Coronary artery (tissue), 2 donors: ENCODE results near the gene DYNC1LI1.

Experiments used
- DNase-seq: peaks from one replicate; pipeline ENCODE4 v3.0.0-alpha.2; 2017; ENCODE audit warnings: low spot score
- H3K27ac ChIP-seq, 2 donors: fragments of 200-600 bp; sonication (generic); one replicate each; pipeline ENCODE4 v1.5.1; 2016 to 2019
- H3K4me3 ChIP-seq: fragments of 200-600 bp; sonication (generic); 2 replicates; pipeline ENCODE4 v1.5.1; 2016; ENCODE audit warnings: mild to moderate bottlenecking, moderate library complexity
- TF ChIP-seq, protein P1 (sequence below): fragments of 200-600 bp; sonication (generic); IDR thresholded peaks from one replicate; pipeline ENCODE4 v1.5.1; 2019; ENCODE audit warnings: antibody characterized with exemption

Gene DYNC1LI1

DNA sequence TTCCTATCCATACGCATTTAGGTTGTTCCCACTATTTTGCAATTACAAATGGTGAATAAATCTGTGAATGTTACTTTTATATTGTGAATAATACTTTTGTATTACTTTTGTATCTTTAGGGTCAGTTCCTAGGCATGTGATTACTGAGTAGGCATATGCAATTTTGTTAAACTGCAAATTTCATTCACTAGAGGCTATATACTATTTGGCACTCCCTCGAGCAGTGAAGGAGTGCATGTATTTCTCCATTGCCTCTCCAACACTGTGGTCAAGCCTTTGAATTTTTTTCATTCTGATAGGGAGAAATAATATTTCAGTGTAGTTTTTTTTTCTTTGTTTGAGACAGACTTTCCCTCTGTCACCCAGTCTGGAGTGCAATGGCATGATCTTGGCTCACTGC, 59.7 kb downstream of the DYNC1LI1 start:
- TF ChIP-seq, protein P1, sequence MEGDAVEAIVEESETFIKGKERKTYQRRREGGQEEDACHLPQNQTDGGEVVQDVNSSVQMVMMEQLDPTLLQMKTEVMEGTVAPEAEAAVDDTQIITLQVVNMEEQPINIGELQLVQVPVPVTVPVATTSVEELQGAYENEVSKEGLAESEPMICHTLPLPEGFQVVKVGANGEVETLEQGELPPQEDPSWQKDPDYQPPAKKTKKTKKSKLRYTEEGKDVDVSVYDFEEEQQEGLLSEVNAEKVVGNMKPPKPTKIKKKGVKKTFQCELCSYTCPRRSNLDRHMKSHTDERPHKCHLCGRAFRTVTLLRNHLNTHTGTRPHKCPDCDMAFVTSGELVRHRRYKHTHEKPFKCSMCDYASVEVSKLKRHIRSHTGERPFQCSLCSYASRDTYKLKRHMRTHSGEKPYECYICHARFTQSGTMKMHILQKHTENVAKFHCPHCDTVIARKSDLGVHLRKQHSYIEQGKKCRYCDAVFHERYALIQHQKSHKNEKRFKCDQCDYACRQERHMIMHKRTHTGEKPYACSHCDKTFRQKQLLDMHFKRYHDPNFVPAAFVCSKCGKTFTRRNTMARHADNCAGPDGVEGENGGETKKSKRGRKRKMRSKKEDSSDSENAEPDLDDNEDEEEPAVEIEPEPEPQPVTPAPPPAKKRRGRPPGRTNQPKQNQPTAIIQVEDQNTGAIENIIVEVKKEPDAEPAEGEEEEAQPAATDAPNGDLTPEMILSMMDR: no peak
- Histone ChIP-seq H3K27ac (no peak overlapping the region), H3K4me3 (no peak overlapping the region)
- no peak for DNase-seq

DNA sequence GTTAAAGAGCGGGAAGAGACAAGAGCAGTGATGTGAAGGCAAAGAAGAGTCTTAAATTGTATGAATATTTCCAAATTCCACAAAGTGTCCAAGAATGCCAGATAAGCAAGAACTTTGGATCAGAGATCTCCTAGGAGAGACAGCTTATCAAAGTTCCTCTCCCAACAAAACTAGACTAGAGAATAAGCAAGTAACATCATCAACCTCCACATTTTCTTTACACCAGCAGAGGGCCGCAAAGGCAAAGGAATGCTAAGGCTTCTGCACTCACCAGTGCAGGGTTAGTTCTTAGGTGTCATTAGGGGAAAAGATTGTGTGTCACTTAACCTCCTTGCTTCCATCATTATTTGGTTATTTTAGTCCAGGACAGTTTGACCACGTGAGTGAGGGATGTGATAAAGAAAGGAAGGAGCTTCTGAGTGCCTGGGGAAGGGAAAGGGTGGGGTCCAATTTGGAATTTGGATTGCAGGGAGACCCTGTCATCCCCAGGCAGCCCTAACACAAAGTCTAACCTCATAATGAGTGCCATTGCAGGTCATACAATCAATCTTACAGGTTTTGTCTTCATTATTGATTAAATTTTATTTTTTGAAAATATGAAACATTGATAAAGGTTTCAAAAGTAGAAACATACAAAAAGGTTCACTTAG, 60.5 kb downstream of the DYNC1LI1 start:
- H3K27ac ChIP-seq: no peak overlapping the region
- TF ChIP-seq, protein P1: peak; percentile 50
- H3K4me3 ChIP-seq: no peak overlapping the region
- no peak for DNase-seq

DNA sequence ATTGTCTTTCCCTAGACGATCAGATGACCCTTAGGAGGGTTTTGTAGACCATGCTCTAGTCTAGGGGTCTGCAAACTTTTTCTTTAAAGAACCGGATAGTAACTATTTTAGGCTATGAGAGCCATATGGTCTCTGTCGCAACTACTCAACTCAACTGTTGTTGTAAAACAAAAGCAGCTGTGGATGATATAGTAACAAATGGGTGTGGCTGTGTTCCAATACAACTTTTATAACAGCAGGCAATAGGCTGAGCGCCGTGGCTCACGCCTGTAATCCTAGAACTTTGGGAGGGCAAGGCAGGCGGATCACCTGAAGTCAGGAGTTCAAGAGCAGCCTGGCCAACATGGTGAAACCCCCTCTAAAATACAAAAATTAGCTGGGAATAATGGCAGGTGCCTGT, 61.9 kb downstream of the DYNC1LI1 start:
- H3K27ac ChIP-seq: no peak overlapping the region
- no peak for DNase-seq
- no peak overlapping the region for H3K4me3 ChIP-seq
- TF ChIP-seq, protein P1: no peak

DNA sequence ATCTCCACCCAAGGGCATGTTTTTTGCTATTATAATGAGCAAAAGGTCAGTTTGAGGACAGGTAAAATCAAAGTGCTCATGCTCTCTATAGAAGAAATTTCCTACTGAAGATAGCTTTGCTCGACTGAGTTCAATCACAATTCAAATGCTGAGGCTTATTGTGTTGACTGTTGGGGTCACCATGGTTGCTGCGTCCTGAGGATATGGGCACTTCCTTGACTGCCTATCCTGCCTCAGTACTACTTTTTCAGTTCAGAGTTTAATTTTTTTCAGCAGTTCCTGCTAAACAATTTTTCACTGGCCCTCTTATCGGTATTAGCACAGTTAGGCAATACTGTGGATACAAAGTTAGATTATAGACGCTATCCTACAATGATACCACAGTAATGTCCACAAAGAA, 64.2 kb downstream of the DYNC1LI1 start:
- TF ChIP-seq, protein P1: no peak

DNA sequence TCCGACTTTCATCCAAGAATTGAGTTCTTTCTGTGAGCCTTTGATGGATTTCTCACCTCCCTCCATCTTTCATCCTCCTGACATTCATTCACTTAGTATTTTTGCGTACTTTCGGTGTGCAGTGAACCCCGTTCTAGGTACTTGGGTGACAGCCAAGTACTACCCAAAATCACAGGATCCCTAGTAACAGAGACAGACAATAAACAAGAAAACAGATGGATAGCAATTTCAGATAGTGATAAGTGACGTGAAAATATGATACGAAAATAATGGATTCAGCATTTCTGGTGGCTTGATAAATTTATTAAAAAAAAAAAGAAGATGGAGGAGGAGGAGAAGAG, 67.7 kb downstream of the DYNC1LI1 start:
- TF ChIP-seq, protein P1: no peak
- H3K27ac ChIP-seq: peak overlapping the region; percentile 82 to 99
- DNase-seq: no peak
- peak overlapping the region; percentile 96 for H3K4me3 ChIP-seq

More for the DNA sequence above, 64.2 kb downstream of the DYNC1LI1 start:
- Histone ChIP-seq H3K4me3 (no peak overlapping the region), H3K27ac (no peak overlapping the region)
- DNase-seq: no peak

DNA sequence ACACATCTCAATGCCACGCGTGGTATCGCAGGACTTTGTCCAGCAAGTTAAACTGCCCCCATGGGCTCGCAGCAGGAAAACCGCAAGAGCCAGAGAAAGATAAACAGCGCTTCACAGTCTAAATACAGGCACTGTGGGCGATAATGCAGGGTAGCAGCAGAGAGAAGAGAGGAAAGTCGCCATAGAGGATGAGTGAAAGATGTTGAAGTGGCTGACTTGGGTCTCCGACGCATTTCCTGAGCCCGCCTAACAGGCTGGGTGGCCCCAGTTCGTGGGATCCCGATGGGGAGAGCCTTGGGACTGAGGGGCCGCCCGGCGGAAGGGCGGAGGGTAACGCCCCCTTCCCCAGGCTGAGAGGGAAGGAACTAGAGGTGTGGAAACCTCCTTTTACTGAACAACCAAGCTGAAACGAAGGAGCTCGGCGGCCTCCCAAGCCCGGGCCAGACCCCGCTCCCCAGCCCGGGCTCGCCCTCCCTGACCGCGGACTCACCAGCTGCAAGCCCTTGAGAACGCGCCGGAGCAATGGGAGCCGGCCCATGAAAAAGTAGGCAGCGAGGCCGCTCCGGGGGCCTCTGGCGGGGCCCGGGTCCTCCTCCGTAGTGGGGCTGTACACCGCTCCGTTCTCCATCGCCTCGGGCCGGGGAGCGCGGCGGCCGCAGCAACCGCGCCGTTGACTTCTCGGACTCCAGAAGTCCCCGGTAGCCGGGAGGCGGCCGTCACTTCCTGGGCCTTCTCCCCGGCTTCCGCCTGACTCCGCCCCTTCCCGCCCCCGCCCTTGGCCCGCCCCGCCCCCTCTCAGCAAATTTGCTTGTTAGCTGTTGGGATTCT, 68.3 kb downstream of the DYNC1LI1 start, which contains the start of gene CMTM6:
Gene CMTM6 (minus strand): TSS at position 735 of the 828 bp plus-strand sequence. CDS start 107 bp downstream, at position 628.
- DNase-seq: peak; percentile 94
- Histone ChIP-seq H3K27ac (peak within 1 kb of the TSS; percentile 82 to 99), H3K4me3 (peak within 1 kb of the TSS; percentile 96)
- TF ChIP-seq, protein P1: no peak

DNA sequence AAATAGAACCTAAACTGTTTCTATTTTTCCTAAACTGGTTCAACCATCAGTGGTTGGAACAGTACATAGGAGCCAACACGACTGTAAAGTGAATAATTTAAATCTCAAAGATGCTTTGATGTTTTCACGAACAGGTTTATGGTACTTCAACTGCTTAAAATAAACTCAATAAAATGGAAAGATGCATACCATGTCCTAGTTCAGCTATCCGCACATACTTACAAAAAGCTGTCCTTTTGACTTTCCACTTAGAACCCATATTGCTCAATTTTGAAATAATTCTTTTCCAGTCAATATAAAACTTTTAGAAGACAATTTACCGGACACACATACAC, 68.9 kb downstream of the DYNC1LI1 start:
- TF ChIP-seq, protein P1: no peak
- Histone ChIP-seq H3K4me3 (peak overlapping the region; percentile 96), H3K27ac (peak overlapping the region; percentile 82 to 99)
- DNase-seq: no peak
